Hepatocyte (in vitro differentiated cells): ENCODE data around the gene NUMB. TPM values are rescaled to one million over a fixed set of nuclear protein-coding genes. Genes with fewer than 3 reads are reported as not detected.

Experiments used
- DNase-seq: peaks from one replicate; pipeline ENCODE4 v3.0.0-alpha.2; 2016; ENCODE audit warnings: low spot score
- H2AFZ ChIP-seq: fragments of 200-600 bp; sonication (generic); 2 replicates; pipeline ENCODE4 v1.6.0; 2016; ENCODE audit warnings: antibody characterized with exemption, mild to moderate bottlenecking
- H3K27ac ChIP-seq: fragments of 200-600 bp; sonication (generic); 2 replicates; pipeline ENCODE4 v1.5.1; 2016; ENCODE audit warnings: mild to moderate bottlenecking
- H3K27me3 ChIP-seq: fragments of 200-600 bp; sonication (generic); 2 replicates; pipeline ENCODE4 v1.6.1; 2016
- H3K36me3 ChIP-seq: fragments of 200-600 bp; sonication (generic); replicated peaks from 2 replicates; pipeline ENCODE4 v1.5.1; 2016; ENCODE audit warnings: low read depth; ENCODE audit not compliant: insufficient read depth
- H3K4me1 ChIP-seq: fragments of 200-600 bp; sonication (generic); 2 replicates; pipeline ENCODE4 v1.5.1; 2016; ENCODE audit warnings: mild to moderate bottlenecking, moderate library complexity; ENCODE audit not compliant: insufficient read depth
- H3K4me2 ChIP-seq: fragments of 200-600 bp; sonication (generic); 2 replicates; pipeline ENCODE4 v1.6.0; 2016
- H3K4me3 ChIP-seq: fragments of 200-600 bp; sonication (generic); 2 replicates; pipeline ENCODE4 v1.5.1; 2016; ENCODE audit warnings: mild to moderate bottlenecking
- H3K79me2 ChIP-seq: fragments of 200-600 bp; sonication (generic); 2 replicates; pipeline ENCODE4 v1.6.0; 2017; ENCODE audit warnings: mild to moderate bottlenecking
- H3K9me2 ChIP-seq: fragments of 200-600 bp; sonication (generic); replicated peaks from 2 replicates; pipeline ENCODE4 v1.6.0; 2017; ENCODE audit warnings: mild to moderate bottlenecking; ENCODE audit not compliant: insufficient read depth
- H3K9me3 ChIP-seq: fragments of 200-600 bp; sonication (generic); 2 replicates; pipeline ENCODE4 v1.5.1; 2016; ENCODE audit warnings: low read depth, mild to moderate bottlenecking
- H4K20me1 ChIP-seq: fragments of 200-600 bp; sonication (generic); 2 replicates; pipeline ENCODE4 v1.6.0; 2016; ENCODE audit warnings: mild to moderate bottlenecking; ENCODE audit not compliant: insufficient read depth, poor library complexity, severe bottlenecking
- EZH2 ChIP-seq: fragments of 200-600 bp; sonication (generic); IDR thresholded peaks from 2 replicates; pipeline ENCODE4 v1.6.1; 2016; ENCODE audit warnings: antibody characterized with exemption, mild to moderate bottlenecking, borderline replicate concordance
- EZH2phosphoT487 ChIP-seq: fragments of 200-600 bp; sonication (generic); IDR thresholded peaks from one replicate; pipeline ENCODE4 v1.6.1; 2018; ENCODE audit warnings: antibody characterized with exemption, mild to moderate bottlenecking, low read depth, moderate library complexity; ENCODE audit not compliant: unreplicated experiment, severe bottlenecking
- WGBS: methylation state at CpG from one replicate; pipeline ENCODE4 v1.1.6; 2016; ENCODE audit warnings: low lambda C conversion rate; ENCODE audit errors: missing lambda C conversion rate; 5-methylcytosine and 5-hydroxymethylcytosine counted together
- polyA plus RNA-seq: library from polyadenylated mRNA; unstranded; fragments of >200 nt; fragmentation: Nextera tagmentation; extraction: Ambion mirVana; gene quantifications from 2 replicates; pipeline ENCODE4 v1.2.1, GENCODE V29; 2016
- total RNA-seq: library from RNA; depleted of rRNA; stranded (reverse); fragments of >200 nt; gene quantifications from 2 replicates; pipeline ENCODE4 v1.2.3, GENCODE V29; 2014
- TF ChIP-seq, protein P1 (sequence below): fragments of 200-600 bp; sonication (generic); IDR thresholded peaks from 2 replicates; pipeline ENCODE4 v1.5.1; 2016; ENCODE audit warnings: antibody characterized with exemption, mild to moderate bottlenecking; ENCODE audit not compliant: poor library complexity

Gene NUMB
- total and polyA plus RNA-seq, 2 experiments from 2014 or later, result 35.3 to 45.8 TPM

DNA sequence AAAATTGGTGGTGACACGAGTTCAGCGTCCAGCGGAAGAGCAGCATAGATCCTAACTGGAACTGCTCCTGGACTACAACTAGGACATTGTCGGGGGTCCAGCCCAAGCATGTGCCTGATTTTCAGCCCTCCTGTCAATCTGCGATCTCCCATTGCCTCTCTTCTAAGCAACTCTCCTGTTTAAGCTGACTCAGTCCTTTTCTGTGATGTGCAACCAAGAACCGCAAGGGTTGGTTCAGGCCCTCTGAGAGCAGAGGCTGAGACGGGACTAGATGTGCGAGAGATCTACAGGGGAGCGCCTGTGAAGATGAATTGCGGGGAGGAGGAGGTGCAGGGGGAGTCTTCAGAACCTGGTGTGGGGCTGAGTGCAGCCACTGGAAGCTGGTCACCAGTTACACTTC is 224.8 kb downstream of the NUMB start:
- TF ChIP-seq, protein P1, sequence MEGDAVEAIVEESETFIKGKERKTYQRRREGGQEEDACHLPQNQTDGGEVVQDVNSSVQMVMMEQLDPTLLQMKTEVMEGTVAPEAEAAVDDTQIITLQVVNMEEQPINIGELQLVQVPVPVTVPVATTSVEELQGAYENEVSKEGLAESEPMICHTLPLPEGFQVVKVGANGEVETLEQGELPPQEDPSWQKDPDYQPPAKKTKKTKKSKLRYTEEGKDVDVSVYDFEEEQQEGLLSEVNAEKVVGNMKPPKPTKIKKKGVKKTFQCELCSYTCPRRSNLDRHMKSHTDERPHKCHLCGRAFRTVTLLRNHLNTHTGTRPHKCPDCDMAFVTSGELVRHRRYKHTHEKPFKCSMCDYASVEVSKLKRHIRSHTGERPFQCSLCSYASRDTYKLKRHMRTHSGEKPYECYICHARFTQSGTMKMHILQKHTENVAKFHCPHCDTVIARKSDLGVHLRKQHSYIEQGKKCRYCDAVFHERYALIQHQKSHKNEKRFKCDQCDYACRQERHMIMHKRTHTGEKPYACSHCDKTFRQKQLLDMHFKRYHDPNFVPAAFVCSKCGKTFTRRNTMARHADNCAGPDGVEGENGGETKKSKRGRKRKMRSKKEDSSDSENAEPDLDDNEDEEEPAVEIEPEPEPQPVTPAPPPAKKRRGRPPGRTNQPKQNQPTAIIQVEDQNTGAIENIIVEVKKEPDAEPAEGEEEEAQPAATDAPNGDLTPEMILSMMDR, result no peak
- TF ChIP-seq EZH2 (no peak), EZH2phosphoT487 (no peak)
- no peak for DNase-seq
- no peak overlapping the region for H2AFZ ChIP-seq
- H3K36me3 ChIP-seq, result no peaks in the 10 kb centered on the region
- H3K27ac ChIP-seq, result no peak overlapping the region
- no peak overlapping the region for H3K4me3 ChIP-seq
- H3K4me1 ChIP-seq, result peaks cover 51% of the 10 kb centered on the region
- H4K20me1 ChIP-seq, result no peaks in the 10 kb centered on the region
- no peaks in the 10 kb centered on the region for H3K9me3 ChIP-seq
- peaks cover 13% of the 10 kb centered on the region for H3K27me3 ChIP-seq
- H3K79me2 ChIP-seq, result no peaks in the 10 kb centered on the region
- 94% methylated on average over 10 of the region's 10 CpGs for WGBS
- no peak overlapping the region for H3K4me2 ChIP-seq
- no peaks in the 10 kb centered on the region for H3K9me2 ChIP-seq

DNA sequence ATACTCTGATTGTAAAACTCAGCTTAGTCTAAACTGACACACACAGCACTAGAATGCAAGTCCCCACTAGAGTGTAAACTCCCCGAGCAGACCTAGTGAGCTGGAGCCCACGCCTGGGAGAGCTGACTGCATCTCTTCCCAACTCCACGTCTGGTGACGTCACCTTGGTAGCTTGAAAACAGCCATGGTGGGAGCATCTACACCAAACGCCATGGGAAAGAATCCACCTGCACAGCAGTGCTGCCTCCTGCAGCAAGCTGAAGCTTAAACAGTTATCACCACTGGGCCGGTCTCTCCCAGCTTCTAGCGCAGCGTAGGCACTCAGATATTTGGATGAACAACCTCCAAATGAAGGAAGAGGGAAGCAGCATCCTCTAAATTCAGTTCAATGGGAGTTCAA is 225.4 kb downstream of the NUMB start:
- Histone ChIP-seq H3K79me2 (no peaks in the 10 kb centered on the region), H3K27me3 (peaks cover 13% of the 10 kb centered on the region), H3K9me3 (no peaks in the 10 kb centered on the region), H3K9me2 (no peaks in the 10 kb centered on the region), H4K20me1 (no peaks in the 10 kb centered on the region), H2AFZ (no peak overlapping the region), H3K4me2 (no peak overlapping the region), H3K4me3 (no peak overlapping the region), H3K36me3 (no peaks in the 10 kb centered on the region), H3K4me1 (peaks cover 50% of the 10 kb centered on the region), H3K27ac (no peak overlapping the region)
- TF ChIP-seq EZH2 (no peak), EZH2phosphoT487 (no peak)
- TF ChIP-seq, protein P1, result no peak
- 81% methylated on average over 8 of the region's 8 CpGs for WGBS
- DNase-seq, result no peak

DNA sequence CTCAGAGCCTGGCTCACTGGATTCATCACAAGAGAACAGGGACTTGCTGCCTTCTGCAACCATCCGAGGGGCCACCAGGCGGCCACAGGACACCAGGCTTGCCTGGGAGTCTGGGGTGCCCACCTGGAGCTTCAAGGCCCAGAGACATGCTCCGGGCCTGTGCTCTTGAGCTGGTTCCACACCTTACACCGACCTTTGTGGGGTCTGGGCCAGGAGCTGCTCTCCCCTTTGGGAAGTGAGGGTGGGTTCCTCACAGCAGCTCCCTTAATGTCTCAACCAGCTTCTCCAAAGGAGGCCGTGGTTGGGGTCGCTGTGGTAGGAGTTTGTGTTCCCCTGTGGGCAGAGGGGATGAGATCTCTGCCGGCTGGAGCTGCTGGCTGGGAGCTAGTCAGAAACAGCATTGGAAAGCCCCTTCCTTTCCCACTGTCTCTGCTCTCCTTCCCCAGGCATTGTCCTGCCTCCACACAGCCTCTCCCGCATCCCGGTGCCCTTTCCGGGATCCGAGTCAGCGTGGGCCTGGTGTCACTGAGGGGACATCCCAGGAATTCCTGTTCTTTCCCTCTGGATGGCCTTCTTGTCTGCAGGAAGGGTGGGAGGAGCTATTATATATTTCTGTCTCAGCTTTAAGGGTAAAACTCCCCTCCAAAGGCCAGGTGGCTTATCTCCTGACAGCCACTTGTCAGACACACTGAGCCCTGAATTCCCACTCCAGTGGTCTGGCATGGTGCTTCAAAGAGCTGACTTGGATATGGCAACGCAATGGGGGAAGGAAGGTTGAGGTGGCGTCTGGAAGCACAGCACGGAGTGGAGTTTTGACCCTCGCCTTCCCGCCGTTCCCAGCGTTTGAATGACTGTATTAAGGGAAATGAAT is 226.1 kb downstream of the NUMB start:
- Histone ChIP-seq H3K79me2 (no peaks in the 10 kb centered on the region), H3K4me3 (no peak overlapping the region), H3K9me2 (no peaks in the 10 kb centered on the region), H3K4me2 (no peak overlapping the region), H3K9me3 (no peaks in the 10 kb centered on the region), H3K4me1 (peaks cover 48% of the 10 kb centered on the region), H2AFZ (no peak overlapping the region), H3K27me3 (peaks cover 6% of the 10 kb centered on the region), H3K27ac (no peak overlapping the region), H4K20me1 (no peaks in the 10 kb centered on the region), H3K36me3 (no peaks in the 10 kb centered on the region)
- peak; percentile 29 for DNase-seq
- no peak for TF ChIP-seq EZH2
- TF ChIP-seq, protein P1, result peak; percentile 23
- no peak for TF ChIP-seq EZH2phosphoT487
- WGBS, result 70% methylated on average over 19 of the region's 19 CpGs
